ENCODE data around the gene SREBF1.
A peak's percentile ranks its signal among the peaks of the same experiment; 100 is the strongest.

Gene SREBF1

DNA sequence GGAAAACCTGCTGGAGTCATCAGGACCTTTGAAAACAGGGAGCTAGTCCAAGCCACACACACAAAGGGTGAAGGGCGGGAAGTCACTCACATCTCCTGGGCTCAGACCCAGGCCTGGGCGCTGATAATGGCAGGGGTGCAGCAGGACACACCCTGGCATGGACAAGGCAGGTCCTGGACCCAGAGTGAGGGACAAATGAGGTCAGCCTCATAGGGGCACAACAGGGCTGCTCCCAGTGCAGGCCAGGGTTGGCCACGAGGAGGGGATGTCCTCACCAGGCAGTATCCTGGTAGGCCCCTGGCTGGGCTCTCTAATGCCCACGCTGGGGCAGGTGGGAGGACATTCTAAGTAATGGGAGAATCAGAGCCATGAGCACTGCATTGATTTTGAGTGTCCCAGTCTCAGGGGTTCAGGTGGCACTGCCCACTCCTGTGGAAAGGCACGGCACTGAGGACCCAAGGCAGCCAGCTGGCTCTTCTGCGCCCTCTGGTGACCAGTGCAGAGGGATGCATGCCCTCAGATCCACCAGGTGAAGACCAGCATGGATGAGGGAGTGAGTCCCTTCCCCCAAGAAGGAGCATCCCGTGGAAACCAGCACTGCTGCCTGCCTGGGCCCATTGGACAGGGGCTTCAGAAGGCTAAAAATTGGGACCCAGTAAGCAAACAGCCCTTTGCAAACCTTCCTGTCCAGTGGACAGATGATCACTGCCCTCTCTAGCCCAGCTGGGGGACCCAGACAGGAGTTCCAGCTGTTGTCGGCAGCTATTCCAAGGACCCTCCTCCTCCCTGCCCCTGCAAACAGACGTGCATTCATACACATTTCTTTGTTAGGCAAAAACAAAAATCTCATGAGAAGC lies 23.4 kb upstream of the SREBF1 start:
- no peak for DNase-seq (ENCODE audit: low read depth, low spot score)

DNA sequence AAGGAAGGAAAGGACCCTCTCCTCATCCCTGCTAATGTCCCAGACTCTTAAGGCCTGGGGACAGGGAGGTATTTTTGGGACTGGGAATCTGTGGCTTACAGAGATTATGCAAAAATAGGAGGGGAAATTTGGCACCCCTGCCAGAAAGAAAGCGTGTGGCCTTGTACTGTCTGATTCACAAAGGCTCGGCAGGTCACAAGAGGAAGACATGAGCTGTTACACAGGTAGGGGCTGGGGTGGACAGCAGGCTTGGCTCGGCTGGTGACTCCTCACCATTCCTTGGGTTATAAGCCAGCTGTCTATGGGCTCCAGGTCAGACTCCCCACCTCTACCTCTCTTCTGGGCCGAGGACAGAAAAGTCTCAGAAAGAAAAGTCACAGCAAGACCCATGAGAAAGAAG lies 20.7 kb upstream of the SREBF1 start:
- DNase-seq (ENCODE audit: low read depth, low spot score): no peak

DNA sequence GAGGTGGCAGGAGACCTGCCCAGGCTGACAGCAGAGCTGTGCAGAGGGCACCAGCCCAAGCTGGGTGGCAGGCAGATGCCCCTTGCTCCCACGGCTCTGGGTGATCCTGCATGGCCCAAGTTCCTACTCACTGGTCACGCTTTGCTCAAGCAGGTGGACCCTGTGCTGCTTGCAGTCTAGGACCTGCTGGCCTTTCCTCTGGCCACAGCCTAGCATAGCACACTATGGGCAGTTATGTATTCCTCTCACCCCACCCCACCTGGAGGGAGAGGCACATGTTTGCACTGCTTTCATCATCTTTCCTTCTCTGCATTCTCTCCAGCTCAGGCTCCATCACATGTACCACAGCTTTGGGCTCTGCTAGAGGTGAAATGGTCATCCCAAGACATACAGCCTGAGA lies 19.6 kb upstream of the SREBF1 start:
- DNase-seq (ENCODE audit: low read depth, low spot score): no peak

DNA sequence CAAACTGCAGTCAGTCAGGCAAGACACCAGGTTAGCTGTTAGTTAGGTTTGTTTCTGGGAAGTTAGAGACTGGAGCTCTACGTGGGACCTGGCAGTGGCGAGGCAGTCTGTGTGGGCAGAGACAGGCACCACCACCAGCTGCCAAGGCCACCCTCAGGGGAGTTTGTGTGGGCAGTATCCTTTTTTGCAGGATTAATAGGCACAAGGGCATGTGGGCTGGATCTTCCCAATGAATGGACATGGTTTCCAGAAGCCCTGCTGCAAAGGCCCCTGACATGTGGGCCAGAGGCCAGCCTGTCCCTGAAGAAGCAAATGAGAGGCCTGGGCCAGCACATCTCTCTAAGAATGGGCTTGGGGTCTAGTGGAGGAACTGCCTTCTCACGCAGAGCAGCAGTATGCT lies 19.2 kb upstream of the SREBF1 start:
- no peak for DNase-seq (ENCODE audit: low read depth, low spot score)

DNA sequence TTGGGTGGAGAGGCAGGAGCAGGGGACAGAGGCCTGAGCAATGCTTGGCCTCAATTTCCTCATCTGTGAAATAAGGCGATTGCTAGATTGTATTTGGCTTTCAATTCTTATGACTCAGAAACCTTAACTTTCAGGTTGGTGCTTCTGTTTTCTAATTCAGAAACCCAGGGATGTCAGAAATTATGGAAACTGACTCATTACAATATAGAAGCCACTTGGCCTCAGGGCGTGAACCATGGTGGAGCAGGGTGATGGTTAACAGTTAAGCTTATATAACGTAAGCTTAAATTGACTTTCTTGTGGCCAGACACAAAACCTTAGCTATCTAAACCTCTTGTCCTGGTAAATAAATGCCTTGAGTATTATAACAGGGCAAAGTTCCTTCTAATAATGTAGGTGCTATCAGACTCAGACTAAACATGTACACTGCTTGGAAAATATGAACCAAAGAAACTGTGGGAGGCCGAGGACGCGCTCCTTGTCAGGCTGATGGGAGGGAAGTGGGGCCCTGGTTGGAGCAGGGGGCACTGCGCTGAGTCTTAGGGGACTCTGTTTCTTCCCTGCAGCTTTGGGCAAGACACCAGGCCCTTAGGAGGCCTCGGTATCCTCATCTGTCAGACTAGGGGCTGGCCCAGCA lies 17.1 kb upstream of the SREBF1 start:
- DNase-seq (ENCODE audit: low read depth, low spot score): no peak

DNA sequence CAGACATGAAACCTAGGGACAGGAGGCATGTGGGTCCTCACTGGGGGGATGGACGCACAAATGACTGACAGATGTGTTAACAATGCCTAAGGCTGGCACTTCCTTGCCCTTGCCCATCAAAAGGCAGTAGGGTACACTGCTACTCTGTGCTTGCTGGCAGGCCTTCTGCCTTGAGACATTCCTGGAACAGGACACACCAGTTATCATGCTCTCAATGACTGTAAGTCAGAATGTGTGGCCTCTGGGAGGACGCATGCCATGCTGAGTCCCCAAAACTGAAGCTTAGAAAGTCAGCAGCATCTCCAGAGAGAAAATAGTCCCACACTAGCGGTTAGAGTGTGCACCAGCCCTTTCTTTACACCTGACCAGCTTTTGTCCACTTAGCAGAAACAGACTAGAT lies 16.1 kb upstream of the SREBF1 start:
- DNase-seq (ENCODE audit: low read depth, low spot score): no peak

DNA sequence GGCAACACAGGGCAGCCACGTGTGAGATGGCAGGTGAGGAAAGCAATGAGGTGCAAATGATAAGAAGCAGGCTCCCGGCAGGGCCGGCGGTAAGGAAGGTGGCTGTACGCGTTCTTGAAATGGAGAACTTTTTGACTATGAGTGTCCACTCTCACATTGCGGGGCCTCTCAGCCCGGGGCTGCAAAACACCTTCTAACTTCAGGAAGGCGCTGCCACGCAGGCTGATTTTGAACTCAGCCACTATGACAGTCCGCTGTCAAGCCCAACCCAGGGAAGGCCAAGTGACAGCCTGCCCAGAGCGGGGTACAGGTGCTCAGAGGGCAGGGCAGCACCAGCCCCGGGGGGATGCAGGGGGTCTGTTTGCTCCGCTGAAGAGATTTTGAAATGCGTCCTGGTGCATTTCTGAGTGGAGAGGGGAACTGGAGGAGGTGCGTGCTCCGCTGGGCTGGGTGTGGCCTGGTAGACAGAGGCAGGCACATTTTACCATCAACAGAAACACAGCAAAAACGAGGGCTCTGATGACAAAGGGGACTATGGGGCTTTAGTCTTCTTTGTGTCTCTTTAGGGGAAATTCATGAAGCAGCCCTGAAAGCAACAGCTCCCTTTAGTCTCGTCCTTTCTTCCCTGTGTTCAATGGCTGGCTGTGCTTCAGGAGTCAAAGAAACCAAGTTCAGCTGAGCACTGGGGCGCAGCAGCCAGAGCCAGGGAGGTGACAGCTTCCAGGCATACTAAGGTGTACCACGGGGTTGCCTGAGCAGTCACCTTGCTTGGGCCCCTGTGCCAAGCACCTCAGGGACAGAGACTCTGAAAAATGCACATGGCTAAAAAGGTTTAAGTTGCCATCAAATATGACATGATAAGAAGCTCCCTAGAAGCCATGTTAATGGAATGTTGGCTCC lies 14.6 kb upstream of the SREBF1 start:
- no peak for DNase-seq (ENCODE audit: low read depth, low spot score)

DNA sequence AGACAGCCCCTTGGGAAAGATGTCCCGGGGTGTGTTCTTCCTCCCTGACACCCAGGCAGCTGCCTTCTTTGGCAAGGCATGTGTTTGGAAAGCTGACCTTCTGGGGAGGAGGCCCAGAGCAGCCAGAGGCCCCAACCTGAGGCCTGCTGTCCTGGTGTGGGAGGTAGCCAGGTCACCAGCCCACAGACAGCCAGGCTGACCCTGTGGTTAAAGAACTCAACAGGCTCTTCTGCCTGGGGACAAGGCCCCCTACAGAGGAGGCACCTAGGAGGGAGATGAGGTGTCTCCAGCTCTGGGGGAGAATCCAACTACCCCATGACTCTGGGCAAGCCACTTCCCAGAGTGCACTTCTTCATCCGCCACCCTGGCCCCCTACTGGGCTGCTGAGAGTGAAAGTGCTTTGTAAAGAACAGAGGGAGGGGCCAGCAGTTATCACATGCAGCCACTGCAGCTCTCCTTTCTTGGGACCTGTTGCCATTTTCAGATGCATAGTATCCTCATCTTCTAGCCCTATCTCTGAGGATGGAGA lies 13.1 kb upstream of the SREBF1 start:
- peak; percentile 77 for DNase-seq (ENCODE audit: low read depth, low spot score)

DNA sequence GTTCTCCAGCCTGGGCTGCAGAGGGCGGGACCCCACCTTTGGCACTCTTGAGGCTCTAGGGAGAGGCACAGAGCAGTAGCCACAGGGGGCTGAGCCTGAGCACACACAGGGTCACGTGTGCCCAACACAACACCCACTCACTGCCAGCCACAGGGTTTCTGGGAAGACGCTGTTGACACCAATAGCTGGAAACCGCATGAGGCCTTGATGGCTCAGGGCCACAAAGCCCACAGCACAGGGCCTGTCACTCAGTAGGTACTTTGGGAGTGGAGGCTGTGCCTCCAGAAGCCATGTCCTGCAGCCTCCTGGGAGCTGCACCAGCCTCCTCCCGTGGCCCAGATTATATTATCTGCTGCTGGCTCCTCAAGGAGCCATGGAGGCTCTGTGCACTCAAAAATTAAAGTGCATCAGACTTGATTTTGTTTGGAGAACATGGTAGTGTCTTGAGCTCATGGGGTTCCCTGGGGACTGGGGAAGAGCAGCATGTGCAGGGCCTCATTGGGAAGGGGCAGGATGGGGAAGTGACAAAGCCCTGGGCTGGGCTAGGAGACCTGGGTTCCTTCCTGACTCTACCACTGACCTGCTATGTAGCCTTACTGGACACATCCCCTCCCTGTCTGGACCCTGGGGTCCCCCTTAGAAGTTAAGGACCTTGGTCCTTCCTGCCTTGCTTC lies 12.5 kb upstream of the SREBF1 start:
- peak; percentile 53 for DNase-seq (ENCODE audit: low read depth, low spot score)

DNA sequence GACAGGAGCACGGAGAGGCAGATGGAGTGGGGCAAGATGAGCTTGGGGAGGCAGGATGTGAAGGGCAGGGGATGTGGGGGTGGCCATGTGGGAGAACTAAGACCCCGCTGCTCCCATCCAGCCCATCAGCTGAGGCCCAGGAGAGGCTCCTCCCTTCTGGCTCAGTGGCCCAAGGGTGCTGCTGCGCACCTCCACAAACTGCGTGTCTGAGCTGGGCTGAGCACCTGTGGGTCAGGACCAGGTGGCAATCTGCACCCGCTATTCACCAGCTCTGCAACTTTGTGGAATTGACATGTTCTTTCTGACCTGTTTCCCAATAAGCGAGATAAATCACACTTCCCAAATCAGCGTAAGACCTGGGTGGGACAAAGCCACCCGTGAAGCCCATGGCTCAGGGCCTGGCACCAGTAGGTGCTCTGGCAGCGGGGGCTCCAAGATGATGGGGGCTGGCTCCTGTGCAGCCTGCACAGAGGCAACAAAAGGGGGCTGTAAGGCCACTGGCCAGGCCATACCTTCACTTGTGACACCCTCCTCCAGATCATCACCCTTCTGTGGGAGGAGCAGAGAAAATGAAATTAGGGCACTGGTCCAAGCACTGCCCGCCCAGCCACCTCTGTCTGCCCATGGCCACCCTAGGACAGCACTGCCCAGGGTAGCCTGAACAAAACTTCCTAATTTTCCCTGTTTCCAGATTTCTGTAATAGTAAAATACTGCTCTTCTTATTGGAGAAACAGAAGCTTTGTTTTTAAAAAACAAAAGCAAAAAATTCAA lies 11.7 kb upstream of the SREBF1 start:
- DNase-seq (ENCODE audit: low read depth, low spot score): no peak

DNA sequence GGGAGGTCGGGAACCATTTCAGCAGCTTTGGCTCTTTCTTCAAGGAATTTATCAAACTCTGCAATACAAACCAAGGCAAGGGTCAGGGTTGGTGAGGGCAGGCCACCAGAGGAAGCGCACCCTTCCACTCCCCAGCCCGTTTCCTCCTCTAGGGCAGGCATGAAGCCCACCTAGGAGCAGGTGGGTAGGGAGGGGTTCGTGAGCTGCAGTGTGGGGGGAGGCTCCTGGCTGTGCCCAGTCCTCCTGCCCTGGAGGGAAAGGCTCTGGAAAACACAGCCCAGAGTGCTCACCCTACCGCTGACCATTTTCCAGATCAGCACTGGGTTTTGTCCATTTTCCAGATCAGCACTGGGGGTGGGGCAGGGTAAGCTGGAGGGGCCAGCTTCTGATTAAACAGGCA lies 10.9 kb upstream of the SREBF1 start:
- no peak for DNase-seq (ENCODE audit: low read depth, low spot score)

DNA sequence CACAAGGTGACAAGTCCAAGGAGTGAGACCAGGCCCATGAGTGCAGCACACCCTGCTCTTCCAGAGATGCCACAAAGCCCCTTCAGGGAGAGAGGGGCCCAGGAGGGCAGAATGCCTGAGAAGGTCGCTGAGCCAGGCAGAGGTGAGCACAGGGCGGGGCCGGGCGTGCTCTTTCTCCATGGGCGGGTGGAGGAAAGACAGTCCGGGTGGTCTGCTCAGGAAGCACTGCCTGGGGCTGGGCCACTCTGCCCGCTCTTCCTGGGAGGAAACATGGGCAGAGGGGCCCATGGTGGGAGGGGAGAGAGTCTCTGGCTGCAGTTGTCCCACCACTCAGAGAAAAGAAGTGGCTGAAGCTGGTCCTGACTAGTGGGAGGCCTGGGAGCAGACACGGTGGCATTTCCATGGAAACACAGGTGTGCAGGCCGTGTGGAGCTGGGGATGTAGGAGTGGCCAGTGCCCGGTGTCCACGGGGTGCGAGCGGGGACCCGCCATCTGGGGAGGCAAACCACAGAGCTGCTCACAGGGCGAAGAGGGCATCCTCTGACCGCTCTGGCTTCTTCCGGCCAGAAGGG lies 10.4 kb upstream of the SREBF1 start:
- DNase-seq (ENCODE audit: low read depth, low spot score): no peak

DNA sequence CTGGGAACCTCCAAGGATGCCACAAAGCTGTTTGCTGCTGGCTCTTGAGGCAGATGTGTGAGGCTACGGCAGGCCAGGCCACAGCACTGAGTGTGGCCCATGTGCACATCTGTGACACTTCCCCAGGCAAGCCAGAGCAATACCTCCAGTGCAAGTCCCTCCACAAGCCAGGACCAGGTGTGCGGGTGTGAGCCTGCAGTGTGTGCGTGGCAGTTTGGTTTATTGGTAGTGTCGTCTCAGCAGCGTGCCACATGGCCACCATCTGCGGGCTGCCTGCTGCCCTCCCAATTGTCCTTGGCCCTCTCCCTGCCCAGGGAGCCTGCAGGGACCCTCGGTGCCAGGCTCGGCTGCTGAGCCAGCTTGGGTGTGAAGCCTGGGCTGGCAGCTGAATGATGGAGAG lies 9.9 kb upstream of the SREBF1 start:
- DNase-seq (ENCODE audit: low read depth, low spot score): no peak

DNA sequence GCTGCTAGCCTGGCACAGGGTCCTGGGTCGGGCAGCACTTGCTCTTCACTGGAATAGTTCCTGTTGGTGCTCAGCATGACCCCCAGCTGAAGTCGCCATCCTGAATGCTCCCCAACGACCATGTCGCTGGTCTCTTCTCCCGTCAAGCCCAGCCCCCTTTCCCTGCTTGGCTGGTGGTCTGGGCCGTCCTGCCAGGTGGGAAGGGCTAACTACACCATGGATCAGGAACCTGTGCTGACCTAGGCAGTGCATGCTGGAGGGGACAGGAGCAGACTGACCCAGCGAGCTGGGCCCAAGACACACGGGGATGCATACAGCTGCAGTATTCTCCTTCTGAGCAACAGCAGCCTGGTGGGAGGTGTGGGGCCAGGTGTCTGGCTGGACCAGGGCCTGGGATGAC lies 9.2 kb upstream of the SREBF1 start:
- DNase-seq (ENCODE audit: low read depth, low spot score): no peak

DNA sequence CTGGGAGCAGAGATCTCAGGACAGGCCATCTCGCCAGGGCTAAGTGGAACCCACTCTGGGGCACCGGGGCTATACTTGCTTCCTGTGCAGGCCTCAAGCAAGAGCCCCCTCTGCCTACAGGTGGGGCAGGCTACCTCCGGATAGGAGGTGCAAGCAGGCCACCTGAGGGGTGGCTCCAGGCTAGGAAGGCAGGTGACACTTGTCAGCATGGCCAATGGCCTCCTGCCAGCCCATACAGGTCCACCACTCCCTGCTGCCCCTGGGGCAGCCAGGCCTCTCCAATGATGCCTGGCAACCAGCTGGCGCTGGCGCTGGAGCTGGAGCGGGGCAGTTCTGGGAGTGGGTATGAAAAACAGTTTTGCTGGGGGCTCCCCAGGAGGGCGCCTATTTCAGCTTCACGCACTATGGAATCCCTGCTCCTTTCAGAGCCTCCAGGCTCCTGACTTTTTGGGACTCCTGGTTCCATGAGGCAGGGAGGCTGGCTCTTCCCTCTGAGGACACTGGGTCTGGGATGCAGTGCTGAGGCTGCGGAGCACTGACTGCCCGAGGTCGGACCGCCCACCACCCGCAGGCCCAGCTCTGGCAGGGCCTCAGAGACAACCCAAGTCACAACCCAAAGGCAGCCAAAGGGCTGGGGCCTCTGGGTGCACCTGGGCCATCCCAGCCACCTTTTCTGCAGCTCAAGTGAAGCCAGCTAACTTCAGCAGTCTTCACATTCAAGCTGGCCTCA lies 8.4 kb upstream of the SREBF1 start:
- no peak for DNase-seq (ENCODE audit: low read depth, low spot score)

DNA sequence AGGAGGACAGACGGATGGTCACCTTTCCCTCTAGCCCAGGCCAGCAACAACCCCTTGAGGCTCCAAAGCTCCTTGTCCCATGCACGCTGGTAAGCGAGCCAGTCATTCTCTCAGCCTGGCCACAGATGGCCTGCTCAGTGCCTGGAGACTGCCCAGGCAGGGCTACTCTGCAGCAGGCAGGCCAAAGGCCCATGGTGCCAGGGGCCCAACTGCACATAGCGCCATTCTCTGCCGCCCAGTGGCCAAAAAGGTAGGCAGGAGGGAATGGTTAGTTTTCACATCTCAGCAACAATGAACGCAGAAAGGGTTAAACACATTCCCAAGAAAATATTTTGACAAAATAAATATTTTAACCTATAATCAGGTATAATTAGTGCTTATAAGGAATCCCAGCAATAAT lies 7.7 kb upstream of the SREBF1 start:
- DNase-seq (ENCODE audit: low read depth, low spot score): no peak

DNA sequence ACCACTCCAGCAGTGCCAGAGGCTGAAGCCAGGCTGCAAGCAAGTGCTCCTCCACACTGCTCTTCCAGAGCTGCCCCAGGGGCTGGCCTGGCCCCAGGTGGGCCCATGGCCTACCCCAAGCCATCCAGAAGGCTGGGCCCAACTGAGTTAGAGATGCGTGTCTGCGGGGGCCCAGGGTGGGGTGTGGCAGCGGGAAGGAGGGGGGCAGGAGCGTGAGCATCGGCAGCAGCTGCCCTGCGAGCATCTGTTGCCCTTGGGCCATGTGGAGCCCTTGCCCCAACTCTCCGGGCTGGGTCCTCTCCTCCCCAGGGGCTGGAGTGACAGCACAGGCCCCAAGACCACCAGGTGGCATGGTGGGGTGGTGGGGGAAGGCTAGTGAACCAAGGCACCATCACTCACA lies 7.3 kb upstream of the SREBF1 start:
- no peak for DNase-seq (ENCODE audit: low read depth, low spot score)

DNA sequence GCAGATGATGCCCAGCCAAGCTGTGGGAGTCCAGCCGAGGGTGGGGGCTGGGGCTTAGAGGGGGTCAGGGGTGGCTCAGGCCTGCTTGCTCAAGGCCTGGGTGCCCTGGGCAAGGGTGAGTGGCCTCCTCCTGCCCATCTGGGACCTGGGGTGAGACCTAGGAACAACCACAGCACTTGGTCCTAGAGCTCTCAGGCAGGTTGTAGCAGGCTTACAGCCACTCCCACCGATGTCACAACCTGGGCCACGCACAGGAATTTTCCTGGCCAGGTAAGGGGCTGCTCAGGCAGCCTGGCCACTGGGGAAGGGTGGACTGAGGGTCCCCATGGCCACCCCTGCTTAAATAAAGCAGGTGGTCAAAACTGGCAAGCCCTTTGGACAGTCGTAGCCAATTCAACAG lies 6.3 kb upstream of the SREBF1 start:
- no peak for DNase-seq (ENCODE audit: low read depth, low spot score)

DNA sequence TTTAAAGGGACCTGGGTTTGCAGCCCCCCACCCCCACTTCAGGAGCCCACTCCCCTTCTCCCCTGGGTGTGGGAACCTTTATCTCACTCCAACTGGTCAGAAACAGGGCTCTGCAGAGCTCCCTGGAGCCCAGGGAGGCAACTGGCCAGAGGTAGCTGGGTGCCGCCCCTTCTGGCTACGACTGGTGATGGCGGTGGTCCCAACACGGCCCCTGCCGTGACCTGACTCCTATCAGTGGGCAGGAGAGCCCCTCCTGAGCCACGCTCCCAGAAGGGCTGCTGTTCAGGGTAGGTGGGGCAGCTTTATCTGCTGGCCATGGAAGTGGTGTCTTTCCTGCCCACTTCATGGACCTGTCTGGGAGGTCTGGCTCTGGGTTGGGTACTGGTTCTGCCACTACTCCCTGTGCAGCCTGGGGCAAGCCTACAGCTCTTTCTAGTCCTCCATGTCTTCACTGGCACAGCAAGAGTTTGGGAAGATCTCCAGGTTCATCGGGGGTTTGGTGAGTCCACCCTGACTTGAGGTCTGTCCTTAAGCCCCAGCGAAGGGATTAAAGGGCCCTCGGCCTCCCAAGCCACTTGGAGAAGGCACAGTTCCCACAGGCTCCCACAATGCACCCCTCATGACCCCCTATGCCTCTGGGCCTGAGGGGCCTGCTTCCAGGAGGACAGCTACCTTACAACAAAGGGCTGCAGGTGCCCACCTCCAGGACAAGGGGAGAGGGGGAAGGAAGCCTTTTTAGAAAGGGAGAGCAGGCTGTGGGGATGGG lies 5.5 kb upstream of the SREBF1 start:
- no peak for DNase-seq (ENCODE audit: low read depth, low spot score)
